H1 (cell line): ENCODE measurements around the gene ZNF644. TPM values are rescaled to one million over a fixed set of nuclear protein-coding genes. Genes with fewer than 3 reads are reported as not detected.

Source experiments
- CTCF ChIA-PET: fragments of 300-600 bp; sonication (Branson Sonifier 250); formaldehyde crosslinking; loops from one replicate; lab custom pipeline; 2021; ENCODE audit not compliant: partially characterized antibody; lab: Charles Lee
- POLR2A ChIA-PET: fragments of 300-600 bp; sonication (Branson Sonifier 250); formaldehyde crosslinking; loops from one replicate; lab custom pipeline; 2021; ENCODE audit warnings: inconsistent platforms; ENCODE audit not compliant: partially characterized antibody; lab: Charles Lee
- DNase-seq, 2 experiments: peaks; one replicate each; pipeline versions ENCODE4 v3.0.0 to v3.0.0-alpha.2; 2010 to 2022; ENCODE audit warnings: low spot score in 2 of 2, low read depth in 1 of 2, mixed read lengths in 1 of 2
- FAIRE-seq: peaks from 2 replicates; lab custom pipeline; 2011; peaks lifted over from hg19 to GRCh38; lab: Jason Lieb, UNC
- H2AFZ ChIP-seq: 2 replicates; pipeline ENCODE4 v1.8.1; 2012; ENCODE audit warnings: low read length, inconsistent platforms
- H2AK5ac ChIP-seq: 2 replicates; pipeline ENCODE4 v1.6.1; 2013; ENCODE audit warnings: low read depth, low read length
- H2BK120ac ChIP-seq: replicated peaks from 2 replicates; pipeline ENCODE3; 2013; ENCODE audit warnings: low read depth, low read length, inconsistent platforms
- H2BK12ac ChIP-seq: 2 replicates; pipeline ENCODE4 v1.6.1; 2013; ENCODE audit warnings: low read depth, low read length
- H2BK15ac ChIP-seq: 2 replicates; pipeline ENCODE4 v1.6.1; 2013; ENCODE audit warnings: low read length
- H2BK20ac ChIP-seq: 2 replicates; pipeline ENCODE4 v1.6.1; 2013; ENCODE audit warnings: low read length
- H2BK5ac ChIP-seq: 2 replicates; pipeline ENCODE4 v1.6.1; 2013; ENCODE audit warnings: low read depth, low read length
- H3K14ac ChIP-seq: 2 replicates; pipeline ENCODE4 v1.6.1; 2013; ENCODE audit warnings: inconsistent platforms; ENCODE audit not compliant: insufficient read length
- H3K18ac ChIP-seq: 2 replicates; pipeline ENCODE4 v1.6.1; 2013; ENCODE audit warnings: low read length; ENCODE audit errors: extremely low read depth
- H3K23ac ChIP-seq: 2 replicates; pipeline ENCODE4 v1.6.1; 2013; ENCODE audit warnings: inconsistent platforms; ENCODE audit not compliant: insufficient read length
- H3K23me2 ChIP-seq: 2 replicates; pipeline ENCODE4 v1.6.1; 2013; ENCODE audit warnings: low read depth, low read length
- H3K27ac ChIP-seq: 2 replicates; pipeline ENCODE4 v1.6.1; 2011; ENCODE audit warnings: low read depth, low read length, inconsistent platforms
- H3K27me3 ChIP-seq, 4 experiments: replicated peaks in 1 of 4; 1 replicate in 1 of 4; 2 replicates in 3 of 4; pipeline versions ENCODE4 v1.6.1 to v1.8.1; 2011 to 2013; ENCODE audit warnings: low read length in 3 of 4, mild to moderate bottlenecking in 3 of 4, inconsistent platforms in 2 of 4, mixed read lengths in 2 of 4, moderate library complexity in 1 of 4; ENCODE audit not compliant: control insufficient read depth in 3 of 4, insufficient read depth in 3 of 4; ENCODE audit errors: extremely low read depth in 1 of 4
- H3K36me3 ChIP-seq, 4 experiments: 2 replicates each; pipeline versions ENCODE4 v1.6.1 to v1.8.1; 2011 to 2013; ENCODE audit warnings: mild to moderate bottlenecking in 4 of 4, low read length in 3 of 4, moderate library complexity in 2 of 4, control low read depth in 1 of 4, inconsistent platforms in 1 of 4; ENCODE audit not compliant: insufficient read depth in 4 of 4, control insufficient read depth in 2 of 4
- H3K4ac ChIP-seq: replicated peaks from 2 replicates; pipeline ENCODE3; 2013; ENCODE audit warnings: low read length, low read depth, mixed read lengths, inconsistent platforms; ENCODE audit not compliant: insufficient read length
- H3K4me1 ChIP-seq, 4 experiments: replicated peaks in 1 of 4; 1 replicate in 1 of 4; 2 replicates in 3 of 4; pipeline versions ENCODE4 v1.6.1 to v1.8.1; 2011 to 2013; ENCODE audit warnings: low read length in 3 of 4, inconsistent platforms in 2 of 4, mixed read lengths in 1 of 4; ENCODE audit not compliant: insufficient read depth in 4 of 4, control insufficient read depth in 3 of 4
- H3K4me2 ChIP-seq, 2 experiments: 2 replicates each; pipeline versions ENCODE4 v1.6.1 to v1.8.1; 2011 to 2013; ENCODE audit warnings: low read depth in 2 of 2, low read length in 2 of 2, control low read depth in 1 of 2, inconsistent platforms in 1 of 2, mild to moderate bottlenecking in 1 of 2; ENCODE audit not compliant: insufficient read depth in 1 of 2
- H3K4me3 ChIP-seq, 4 experiments: fragments of 200-600, 300-600 bp in 1 of 4; sonication (generic), shearing (Covaris generic), sonication (Bioruptor Twin) in 1 of 4; 2 replicates each; pipeline versions ENCODE4 v1.5.1 to v1.8.1; 2011 to 2016; ENCODE audit warnings: low read length in 4 of 4, low read depth in 3 of 4, control low read depth in 2 of 4, inconsistent platforms in 2 of 4, mild to moderate bottlenecking in 2 of 4, mixed read lengths in 1 of 4, moderate library complexity in 1 of 4; ENCODE audit not compliant: insufficient read depth in 2 of 4; ENCODE audit errors: extremely low read depth in 1 of 4
- H3K56ac ChIP-seq: replicated peaks from 2 replicates; pipeline ENCODE3; 2013; ENCODE audit warnings: low read depth, mild to moderate bottlenecking, mixed read lengths, low read length, inconsistent platforms; ENCODE audit not compliant: insufficient read length
- H3K79me1 ChIP-seq: 2 replicates; pipeline ENCODE4 v1.6.1; 2013; ENCODE audit warnings: low read depth, low read length, control low read depth
- H3K79me2 ChIP-seq, 2 experiments: 2 replicates each; pipeline versions ENCODE4 v1.6.1 to v1.8.1; 2012 to 2013; ENCODE audit warnings: low read length in 2 of 2, mild to moderate bottlenecking in 2 of 2, inconsistent platforms in 1 of 2; ENCODE audit not compliant: insufficient read depth in 2 of 2, control insufficient read depth in 1 of 2
- H3K9ac ChIP-seq, 4 experiments: replicated peaks in 1 of 4; 1 replicate in 1 of 4; 2 replicates in 3 of 4; pipeline versions ENCODE4 v1.6.1 to v1.8.1; 2011 to 2013; ENCODE audit warnings: low read depth in 3 of 4, low read length in 3 of 4, control low read depth in 2 of 4, mild to moderate bottlenecking in 2 of 4, moderate library complexity in 2 of 4, inconsistent platforms in 1 of 4; ENCODE audit errors: extremely low read depth in 1 of 4
- H3K9me3 ChIP-seq, 2 experiments: 2 replicates each; pipeline versions ENCODE4 v1.6.1 to v1.8.1; 2012 to 2013; ENCODE audit warnings: mild to moderate bottlenecking in 2 of 2, moderate library complexity in 2 of 2, control low read depth in 1 of 2, inconsistent platforms in 1 of 2, low read depth in 1 of 2, low read length in 1 of 2, mixed read lengths in 1 of 2; ENCODE audit not compliant: insufficient read depth in 2 of 2
- H4K20me1 ChIP-seq, 2 experiments: replicated peaks in 1 of 2; 2 replicates each; pipeline versions ENCODE3 to v1.8.1; 2011 to 2013; ENCODE audit warnings: inconsistent platforms in 2 of 2, low read length in 2 of 2, mild to moderate bottlenecking in 1 of 2; ENCODE audit not compliant: insufficient read depth in 2 of 2, control insufficient read depth in 1 of 2
- H4K5ac ChIP-seq: 2 replicates; pipeline ENCODE4 v1.6.1; 2013; ENCODE audit warnings: low read length, low read depth, mixed read lengths, inconsistent platforms; ENCODE audit not compliant: insufficient read length
- H4K8ac ChIP-seq: 2 replicates; pipeline ENCODE4 v1.8.0; 2013; ENCODE audit warnings: mild to moderate bottlenecking, moderate library complexity, low read length, inconsistent platforms; ENCODE audit not compliant: insufficient read depth; ENCODE audit errors: extremely low read depth
- H4K91ac ChIP-seq: replicated peaks from 2 replicates; pipeline ENCODE3; 2013; ENCODE audit warnings: low read length, mixed read lengths, inconsistent platforms; ENCODE audit not compliant: insufficient read length
- CBX5 ChIP-seq: fragments of 300-800, 300-1000 bp; sonication (generic); IDR thresholded peaks from 2 replicates; pipeline ENCODE4 v1.7.1; 2016; ENCODE audit warnings: antibody characterized with exemption, low read length, low read depth
- CBX8 ChIP-seq: fragments of 300-800, 300-1000 bp; sonication (generic); IDR thresholded peaks from 2 replicates; pipeline ENCODE4 v1.7.1; 2016; ENCODE audit warnings: low read depth, low read length, borderline replicate concordance
- CREB1 ChIP-seq: IDR thresholded peaks from 2 replicates; pipeline ENCODE4 v1.6.1; 2012; ENCODE audit warnings: inconsistent platforms
- EZH2 ChIP-seq: fragments of 200-600 bp; sonication (generic); IDR thresholded peaks from 2 replicates; pipeline ENCODE4 v1.7.1; 2012; ENCODE audit warnings: low read depth, mild to moderate bottlenecking, moderate library complexity, low read length, inconsistent platforms; ENCODE audit not compliant: severe bottlenecking
- PHF8 ChIP-seq: fragments of 200-600 bp; sonication (generic); conservative IDR thresholded peaks from 2 replicates; pipeline ENCODE4 v1.7.1; 2012; ENCODE audit warnings: low read depth, mild to moderate bottlenecking, inconsistent platforms, low read length, moderate library complexity
- POLR2A ChIP-seq, 2 experiments: IDR thresholded peaks; 1 replicate in 1 of 2; 2 replicates in 1 of 2; pipeline ENCODE4 v1.6.1; 2011; ENCODE audit warnings: low read depth in 2 of 2, low read length in 2 of 2, mild to moderate bottlenecking in 2 of 2; ENCODE audit errors: control extremely low read depth in 1 of 2
- POLR2AphosphoS5 ChIP-seq: IDR thresholded peaks from 2 replicates; pipeline ENCODE4 v1.6.1; 2011; ENCODE audit warnings: low read depth, low read length
- RBBP5 ChIP-seq: IDR thresholded peaks from 2 replicates; pipeline ENCODE4 v1.7.1; 2012; ENCODE audit warnings: low read depth, mild to moderate bottlenecking, inconsistent platforms, low read length, moderate library complexity, borderline replicate concordance
- SAP30 ChIP-seq: fragments of 300-600 bp; sonication (generic); IDR thresholded peaks from 2 replicates; pipeline ENCODE4 v1.7.1; 2012; ENCODE audit warnings: low read length, moderate library complexity, mild to moderate bottlenecking, inconsistent platforms; ENCODE audit not compliant: insufficient read depth, insufficient replicate concordance
- SIN3A ChIP-seq, 2 experiments: IDR thresholded peaks in 1 of 2; conservative IDR thresholded peaks in 1 of 2; 2 replicates each; pipeline ENCODE4 v1.6.1; 2011 to 2012; ENCODE audit warnings: low read length in 2 of 2, improper control_type of control experiment in 1 of 2, low read depth in 1 of 2, mild to moderate bottlenecking in 1 of 2
- SIX5 ChIP-seq: IDR thresholded peaks from 2 replicates; pipeline ENCODE4 v1.6.1; 2011; ENCODE audit warnings: mild to moderate bottlenecking, low read depth, low read length
- TAF7 ChIP-seq: optimal IDR thresholded peaks from 2 replicates; pipeline ENCODE3; 2011; ENCODE audit warnings: low read depth, mild to moderate bottlenecking, inconsistent platforms, low read length, moderate library complexity, borderline replicate concordance
- USF2 ChIP-seq: IDR thresholded peaks from 2 replicates; pipeline ENCODE4 v1.6.1; 2011; ENCODE audit warnings: low read length, improper control_type of control experiment
- WGBS, 2 experiments: shearing (Covaris generic) in 1 of 2; methylation state at CpG; one replicate each; pipeline versions ENCODE4 v1.1.6 to v1.1.7; 2013 to 2015; ENCODE audit warnings: low lambda C conversion rate in 2 of 2, mixed read lengths in 2 of 2, inconsistent platforms in 1 of 2, low coverage in 1 of 2, missing lambda C conversion rate in 1 of 2; ENCODE audit not compliant: insufficient replicate concordance in 2 of 2, insufficient coverage in 1 of 2, insufficient read length in 1 of 2; ENCODE audit errors: extremely low coverage in 1 of 2, missing lambda C conversion rate in 1 of 2; 5-methylcytosine and 5-hydroxymethylcytosine counted together
- polyA plus RNA-seq, 7 experiments: library from polyadenylated mRNA; depleted of rRNA in 3 of 7; stranded (reverse) in 5 of 7; unstranded in 2 of 7; fragments of >200 nt in 5 of 7; fragments of 200-250 nt in 2 of 7; gene quantifications; 1 replicate in 5 of 7; 2 replicates in 1 of 7; 4 replicates in 1 of 7; pipeline versions ENCODE4 v1.2.1 to v1.2.3, GENCODE V29; 2011 to 2013; ENCODE audit warnings: missing spikeins in 2 of 7, mixed read lengths in 2 of 7
- total RNA-seq: library from RNA; stranded (reverse); fragmentation: NEBNext Ultra II Directional; extraction: Animal tissue kit (Norgen Biotek cat#: 25700); gene quantifications from 2 replicates; pipeline ENCODE4 v1.2.1, GENCODE V29; 2021

The ZNF644 gene
- total and polyA plus RNA-seq, 2 of the 8 experiments (the other 6 are each of a cell fraction or from before 2014, with no cell fraction given), result 14.5 to 93.5 TPM

DNA sequence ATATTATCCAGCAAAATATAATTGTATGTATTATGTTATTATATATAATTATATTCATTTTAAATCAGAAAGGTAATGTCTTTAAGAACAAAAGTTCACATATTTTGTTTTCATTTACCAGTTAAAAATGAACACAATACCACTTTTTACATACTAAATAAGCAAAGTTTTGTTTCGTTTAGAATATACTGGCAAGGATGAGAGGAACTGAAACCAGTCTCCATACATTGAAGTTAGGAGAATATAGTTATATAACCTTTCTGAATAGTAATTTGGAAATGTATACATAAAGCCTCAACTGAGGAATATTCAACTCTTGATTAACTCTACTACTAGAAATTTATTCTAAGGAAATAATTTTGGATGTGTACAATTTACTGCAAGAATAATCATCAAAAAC lies 110.5 kb downstream of the ZNF644 start:
- Histone ChIP-seq H4K5ac (no peak overlapping the region), H3K18ac (no peak overlapping the region), H3K27me3 (no peaks in the 10 kb centered on the region), H4K91ac (no peak overlapping the region), H3K4me2 (no peak overlapping the region), H3K9me3 (no peaks in the 10 kb centered on the region), H3K14ac (no peak overlapping the region), H3K79me1 (no peaks in the 10 kb centered on the region), H2BK20ac (no peak overlapping the region), H2BK5ac (no peak overlapping the region), H2BK120ac (no peak overlapping the region), H3K79me2 (peaks cover 0 to 27% of the 10 kb centered on the region in 2 experiments; a peak in 2 of 4 replicates), H3K9ac (no peak overlapping the region), H3K4me1 (no peaks in the 10 kb centered on the region), H3K36me3 (peaks cover 0 to 24% (median 1%) of the 10 kb centered on the region in 4 experiments; a peak in 4 of 8 replicates), H3K4ac (no peak overlapping the region), H2BK15ac (no peak overlapping the region), H2AK5ac (no peak overlapping the region), H3K23me2 (no peaks in the 10 kb centered on the region), H4K8ac (no peak overlapping the region), H4K20me1 (no peaks in the 10 kb centered on the region), H2BK12ac (no peak overlapping the region), H3K23ac (no peak overlapping the region), H2AFZ (no peak overlapping the region), H3K4me3 (no peak overlapping the region), H3K56ac (no peak overlapping the region), H3K27ac (no peak overlapping the region)
- ChIA-PET CTCF (no interaction called here), POLR2A (interaction anchor here (1.2 kb wide), 1 partner anchor 14 kb away, joined by 4 read pairs; no protein-coding TSS in a partner anchor)
- FAIRE-seq (no peak), DNase-seq (no peak)
- WGBS, 2 experiments, result 93% methylated on average over 1 of the region's 1 CpG; no CpG with 5 or more reads in 1 of the 2 experiments
- TF ChIP-seq CBX8 (no peak), EZH2 (no peak), POLR2A (IDR thresholded peaks at IDR 0.05; ENCODE audit: control extremely low read depth in 1 of 2, low read depth in 2 of 2, low read length in 2 of 2) (no peak), SIN3A (conservative IDR thresholded peaks at IDR 0.05 in 1 of 2, IDR thresholded peaks at IDR 0.05 in 1 of 2; ENCODE audit: low read depth in 1 of 2, low read length in 2 of 2) (no peak), PHF8 (no peak), USF2 (no peak), CBX5 (no peak), TAF7 (no peak), POLR2AphosphoS5 (no peak), CREB1 (no peak), SIX5 (no peak), SAP30 (no peak), RBBP5 (no peak)
